GM21576 (cell line): ENCODE measurements around the gene ING2.
"Not testable (repeated sequence)": the region's sequence is repeated elsewhere in the genome, so short reads cannot be mapped to it uniquely, and the experiment has no call there.

Experiments used
- ATAC-seq: cut with Tn5 transposase; IDR thresholded peaks from one replicate; pipeline ENCODE4 v1.9.1; 2021; ENCODE audit warnings: mild to moderate bottlenecking, moderate library complexity; ENCODE audit not compliant: unreplicated experiment

ING2 gene, protein sequence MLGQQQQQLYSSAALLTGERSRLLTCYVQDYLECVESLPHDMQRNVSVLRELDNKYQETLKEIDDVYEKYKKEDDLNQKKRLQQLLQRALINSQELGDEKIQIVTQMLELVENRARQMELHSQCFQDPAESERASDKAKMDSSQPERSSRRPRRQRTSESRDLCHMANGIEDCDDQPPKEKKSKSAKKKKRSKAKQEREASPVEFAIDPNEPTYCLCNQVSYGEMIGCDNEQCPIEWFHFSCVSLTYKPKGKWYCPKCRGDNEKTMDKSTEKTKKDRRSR

GRCh38 chr4:183504930-183505610 lies at the start of gene ING2:
Gene ING2, plus strand, starts transcription at chr4:183505058. Its CDS starts 138 bp downstream, at chr4:183505196.
- peak; percentile 45 for ATAC-seq

DNA sequence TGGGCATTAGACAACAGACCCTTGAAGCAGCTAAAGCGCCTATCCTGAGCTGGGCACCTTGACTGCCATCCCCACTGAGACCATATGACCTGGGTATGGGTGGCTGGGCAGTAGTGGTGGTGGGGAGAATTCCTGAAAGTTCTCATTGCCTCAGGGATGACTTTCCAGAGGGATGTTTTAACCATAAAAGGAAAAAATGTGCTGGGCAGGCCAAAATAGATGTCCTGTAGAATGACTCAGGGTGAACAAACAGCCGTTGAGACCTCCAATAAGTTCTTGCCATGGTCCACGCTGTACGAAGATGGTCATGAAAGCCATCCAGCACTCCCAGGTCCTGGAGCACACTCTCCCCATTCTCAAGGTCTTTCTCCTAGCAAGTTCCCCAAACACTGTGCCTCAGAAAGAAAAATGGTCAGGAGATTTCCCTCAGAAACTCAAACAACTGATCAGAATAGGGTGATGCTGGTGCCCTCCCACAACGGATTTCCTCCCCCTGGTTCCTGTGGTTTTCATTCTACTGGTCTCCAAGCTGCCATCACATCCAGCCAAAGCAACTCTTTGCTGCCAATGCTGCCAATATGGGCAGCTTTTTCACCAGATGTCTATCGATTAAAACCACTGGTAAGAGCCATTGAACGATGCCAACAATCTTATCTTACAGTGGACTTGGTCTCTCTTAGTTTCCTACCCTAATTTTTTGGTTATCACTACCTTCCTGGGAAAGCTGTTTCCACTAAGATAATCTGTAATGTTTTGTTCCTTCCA lies 49.2 kb upstream of the ING2 start:
- ATAC-seq = no peak

DNA sequence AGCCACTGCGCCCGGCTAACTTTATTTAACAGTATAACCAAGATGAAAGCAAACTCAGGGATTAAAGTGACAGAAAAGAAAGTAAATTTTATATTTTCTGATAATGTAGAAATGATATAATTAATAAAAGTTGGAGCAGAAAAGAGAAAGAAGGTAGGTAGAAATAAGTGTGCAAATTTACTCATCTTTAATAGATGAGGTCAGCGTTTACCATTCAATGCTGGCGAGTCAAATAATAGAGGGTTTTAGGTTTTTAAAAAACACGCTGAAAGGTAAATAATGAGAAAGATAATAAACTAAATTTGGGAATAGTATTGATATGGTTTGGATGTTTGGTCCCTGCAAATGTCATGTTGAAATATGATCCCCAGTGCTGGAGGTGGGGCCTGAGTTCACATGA lies 46.9 kb upstream of the ING2 start:
- ATAC-seq = no peak

GRCh38 chr4:183463903-183464619 lies 40.8 kb upstream of the ING2 start:
- not testable (repeated sequence) for ATAC-seq

DNA sequence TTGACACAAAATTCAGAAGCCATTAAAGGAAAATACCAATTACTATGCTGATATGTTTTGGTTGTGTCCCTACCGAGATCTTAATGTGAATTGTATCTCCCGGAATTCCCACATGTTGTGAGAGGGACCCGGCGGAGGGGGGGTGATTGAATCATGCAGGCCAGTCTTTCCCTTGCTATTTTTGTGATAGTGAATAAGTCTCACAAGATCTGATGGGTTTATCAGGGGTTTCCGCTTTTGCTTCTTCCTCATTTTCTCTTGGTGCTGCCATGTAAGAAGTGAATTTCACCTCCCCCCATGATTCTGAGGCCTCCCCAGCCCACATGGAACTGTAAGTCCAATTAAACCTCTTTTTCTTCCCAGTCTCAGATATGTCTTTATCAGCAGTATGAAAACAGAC lies 39.0 kb upstream of the ING2 start:
- not testable (repeated sequence) for ATAC-seq

DNA sequence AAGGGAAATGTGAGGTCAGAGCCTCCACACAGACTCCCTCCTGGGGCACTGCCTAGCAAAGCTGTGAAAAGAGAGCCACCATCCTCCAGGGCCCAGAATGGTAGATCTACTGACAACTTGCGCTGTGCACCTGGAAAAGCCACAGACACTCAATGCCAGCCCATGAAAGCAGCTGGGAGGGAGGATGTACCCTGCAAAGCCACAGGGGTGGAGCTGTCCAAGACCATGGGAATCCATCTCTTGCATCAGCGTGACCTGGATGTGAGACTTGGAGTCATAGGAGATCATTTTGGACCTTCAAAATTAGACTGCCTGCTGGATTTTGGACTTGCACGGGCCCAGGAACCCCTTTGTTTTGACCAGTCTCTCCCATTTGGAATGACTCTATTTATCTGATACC lies 37.6 kb upstream of the ING2 start:
- ATAC-seq = no peak

- ATAC-seq = no peak
These were observed 36.4 kb upstream of the ING2 start for GRCh38 chr4:183468210-183469095.

DNA sequence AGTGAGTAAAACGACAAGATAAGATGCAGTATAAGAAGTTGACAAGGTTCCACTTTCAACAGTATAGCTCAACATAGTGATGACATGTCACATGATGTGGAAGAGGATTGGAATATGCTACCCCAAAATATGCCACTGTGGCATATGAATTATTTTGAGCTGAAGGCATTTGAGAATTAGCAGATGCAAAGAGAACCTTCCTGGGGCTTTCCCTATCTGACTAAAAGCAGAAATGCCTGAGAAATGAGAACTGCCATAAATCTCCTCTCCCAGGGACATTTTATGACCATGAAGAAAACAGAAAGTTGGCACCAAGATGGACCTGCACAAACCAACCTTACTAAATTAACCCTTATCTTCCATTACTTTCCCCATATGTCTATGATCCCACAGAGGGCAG lies 35.6 kb upstream of the ING2 start:
- ATAC-seq = no peak

DNA sequence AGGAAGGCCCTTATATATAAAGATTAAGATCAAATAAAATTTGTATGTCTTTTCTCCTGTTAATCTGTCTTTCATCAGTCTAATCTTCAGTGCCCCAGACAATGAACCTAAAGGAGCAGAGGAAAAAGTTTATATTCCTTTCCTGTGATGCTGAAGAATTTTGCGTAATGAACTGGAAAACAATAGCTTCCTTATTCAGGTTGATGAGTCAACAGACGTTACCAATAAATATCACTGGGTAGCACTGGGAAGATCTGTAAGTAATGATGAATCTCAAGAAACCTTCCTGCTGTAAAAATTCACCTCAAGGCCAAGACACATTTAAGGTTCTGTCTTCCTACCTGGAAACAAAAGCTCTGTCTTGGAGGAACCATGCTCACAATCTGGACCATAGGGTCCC lies 34.9 kb upstream of the ING2 start:
- no peak for ATAC-seq

DNA sequence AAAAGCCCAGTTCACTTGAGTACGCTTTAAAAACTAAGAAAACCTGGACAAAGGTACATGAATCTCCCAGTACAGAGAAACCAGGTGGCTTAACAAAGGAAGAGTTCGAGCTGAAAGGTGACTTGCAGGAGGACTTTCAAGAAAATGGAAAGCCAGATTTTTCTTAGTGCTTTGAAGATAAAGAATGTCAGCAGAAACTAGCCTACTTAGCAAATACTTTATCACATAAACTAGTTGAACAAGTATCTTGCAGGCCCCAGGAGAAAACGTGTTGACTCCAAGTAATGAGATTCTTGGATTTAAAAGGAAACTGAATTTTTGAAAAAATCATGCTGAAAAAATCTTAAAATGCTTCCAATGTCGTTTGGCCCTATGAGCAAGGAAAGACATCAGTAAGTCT lies 34.0 kb upstream of the ING2 start:
- ATAC-seq = no peak

DNA sequence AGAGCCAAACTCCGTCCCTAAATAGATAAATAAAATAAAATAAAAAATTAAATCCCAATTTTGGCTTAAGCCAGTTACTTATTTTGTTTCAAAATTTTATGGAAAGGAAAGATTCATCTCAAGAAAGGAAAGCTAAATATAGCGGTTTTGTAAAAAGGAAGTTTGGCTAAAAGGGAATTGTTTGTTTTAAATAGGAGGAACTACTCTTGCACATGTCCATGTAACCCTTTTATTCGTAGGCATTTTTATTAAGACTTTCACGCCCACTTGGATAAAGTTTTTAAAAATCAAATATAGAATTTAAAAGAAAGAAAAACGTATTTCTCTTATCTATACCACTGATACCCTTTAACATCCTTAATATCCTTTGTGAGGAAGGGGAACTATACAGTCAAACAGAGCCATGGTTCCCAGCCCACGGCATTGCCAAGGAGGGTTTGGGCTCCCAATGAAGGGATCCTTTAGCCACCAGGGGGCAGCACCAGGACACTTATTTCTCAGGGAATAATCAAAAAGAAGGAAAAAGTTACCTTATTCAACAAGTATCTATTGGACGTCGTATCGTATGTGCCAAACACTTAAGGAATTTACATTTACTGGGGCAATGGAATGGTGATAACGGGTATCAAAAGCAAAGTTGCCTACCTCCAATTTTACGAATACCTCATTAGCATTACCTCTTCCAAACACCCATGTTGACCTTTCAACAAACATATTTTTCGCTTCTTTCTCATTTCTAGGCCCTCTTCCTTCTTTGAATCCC lies 32.7 kb upstream of the ING2 start:
- ATAC-seq = peak; percentile 71

DNA sequence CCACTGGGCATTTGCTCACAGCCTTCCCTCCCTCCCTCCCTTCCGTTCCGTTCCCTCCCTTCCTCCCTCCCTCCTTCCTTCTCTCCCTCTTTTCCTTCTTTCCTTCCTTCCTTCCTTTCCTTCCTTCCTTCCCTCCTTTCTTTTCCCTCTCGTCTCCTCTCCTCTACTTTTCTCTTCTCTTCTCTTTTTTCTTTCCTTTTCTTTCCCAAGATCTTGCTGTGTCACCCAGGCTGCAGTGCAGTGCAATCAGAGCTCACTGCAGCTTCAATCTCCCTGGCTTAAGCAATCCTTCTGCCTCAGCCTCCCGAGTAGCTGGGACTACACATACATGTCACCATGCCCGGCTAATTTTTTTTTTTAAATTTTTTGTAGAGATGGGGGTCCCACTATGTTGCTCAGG lies 26.7 kb upstream of the ING2 start:
- ATAC-seq = no peak

GRCh38 chr4:183478926-183479325 lies 25.9 kb upstream of the ING2 start:
- ATAC-seq = no peak

GRCh38 chr4:183482515-183483095 lies 22.3 kb upstream of the ING2 start:
- ATAC-seq = not testable (repeated sequence)

- ATAC-seq = no peak
These were observed 20.9 kb upstream of the ING2 start for GRCh38 chr4:183483997-183484396.

- ATAC-seq = no peak
These were observed 19.3 kb upstream of the ING2 start for GRCh38 chr4:183485411-183486160.

GRCh38 chr4:183492791-183493222 lies 12.1 kb upstream of the ING2 start:
- no peak for ATAC-seq

DNA sequence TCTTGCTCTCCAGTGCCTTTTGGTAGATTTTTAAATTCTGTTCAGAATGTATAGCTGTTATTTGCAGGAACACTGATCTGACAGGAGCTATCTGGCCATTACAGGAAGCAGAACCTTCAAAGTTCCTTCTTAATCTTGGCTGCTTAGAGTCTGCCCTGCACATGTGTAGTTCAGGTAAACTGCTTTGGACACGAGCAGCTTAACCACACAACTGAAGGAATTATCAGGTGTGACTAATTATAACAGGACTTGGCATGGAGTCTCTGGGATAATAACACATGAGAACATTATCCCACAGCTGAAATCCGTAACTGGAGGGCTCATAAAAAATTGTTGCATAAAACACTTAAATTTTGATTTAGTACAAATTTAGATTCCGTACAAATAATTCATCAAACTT lies 11.6 kb upstream of the ING2 start:
- ATAC-seq = no peak
